Measurements from ENCODE around the gene OAS3. TPM values are rescaled to one million over a fixed set of nuclear protein-coding genes. Genes with fewer than 3 reads are reported as not detected.

Gene OAS3
- total and polyA plus RNA-seq, 2 donors (not counting 1 experiment from before 2014, with no cell fraction given): 16.5 to 24.9 TPM

DNA sequence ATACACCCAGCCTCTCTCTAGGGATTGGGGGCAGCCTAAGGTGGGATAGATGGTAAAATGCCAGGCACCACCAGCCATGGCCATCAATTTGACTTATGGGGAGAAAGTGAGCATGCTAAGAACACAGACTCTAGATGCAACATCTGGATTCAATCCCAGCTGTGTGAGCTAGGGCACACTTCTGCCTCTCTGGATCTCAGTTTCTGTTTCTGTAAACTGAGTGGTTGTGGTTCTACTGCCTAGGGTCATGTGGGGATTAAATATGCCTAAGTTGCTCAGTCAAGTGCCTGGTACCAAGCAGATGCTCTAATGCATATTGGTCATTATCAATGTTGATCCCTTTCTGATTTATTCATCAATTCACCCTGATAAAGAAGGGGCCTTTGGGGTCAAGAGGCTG, 44.1 kb upstream of the OAS3 start:
- ChIA-PET POLR2A (no interaction called here), CTCF (no interaction called here)
- no peak overlapping the region for H3K4me2 ChIP-seq (replicated peaks; ENCODE audit: low read depth, low read length, poor library complexity, severe bottlenecking)
- no peaks in the 10 kb centered on the region for H3K36me3 ChIP-seq (replicated peaks in 1 of 2; ENCODE audit: control extremely low read depth in 1 of 2, control insufficient read depth in 1 of 2, extremely low read depth in 1 of 2, insufficient read depth in 2 of 2, low read length in 1 of 2)
- H3K4me1 ChIP-seq (ENCODE audit: control insufficient read depth in 2 of 2, insufficient read depth in 2 of 2, low read length in 2 of 2): no peaks in the 10 kb centered on the region
- H2AFZ ChIP-seq (ENCODE audit: insufficient read depth, low read depth, low read length, poor library complexity, severe bottlenecking): no peak overlapping the region
- TF ChIP-seq EZH2 (IDR thresholded peaks at IDR 0.05; ENCODE audit: borderline replicate concordance, insufficient read depth, low read depth, low read length, poor library complexity, severe bottlenecking): no peak
- TF ChIP-seq CTCF (IDR thresholded peaks at IDR 0.05): no peak
- no peak overlapping the region for H3K9ac ChIP-seq (ENCODE audit: low read length)
- no peak overlapping the region for H3K4me3 Mint-ChIP-seq
- H3K79me2 ChIP-seq (ENCODE audit: control insufficient read depth, insufficient read depth, low read length): no peaks in the 10 kb centered on the region
- no peak overlapping the region for H3K27ac Mint-ChIP-seq
- H4K20me1 ChIP-seq (ENCODE audit: control insufficient read depth, insufficient read depth, low read length, poor library complexity, severe bottlenecking): no peaks in the 10 kb centered on the region
- no peaks in the 10 kb centered on the region for H3K9me3 Mint-ChIP-seq (ENCODE audit: insufficient read depth)
- DNase-seq (no peak), ATAC-seq (ENCODE audit: low read depth) (no peak)
- H3K4me3 ChIP-seq (ENCODE audit: control extremely low read depth in 1 of 5, extremely low read depth in 1 of 5, insufficient read depth in 1 of 5, low read depth in 2 of 5, low read length in 4 of 5): no peak overlapping the region
- no peaks in the 10 kb centered on the region for H3K9me3 ChIP-seq (ENCODE audit: control extremely low read depth in 1 of 3, control insufficient read depth in 2 of 3, insufficient read depth in 1 of 3, low read length in 2 of 3)
- H3K27me3 Mint-ChIP-seq: peaks cover 19% of the 10 kb centered on the region
- H3K27ac ChIP-seq (ENCODE audit: low read length in 2 of 2): no peak overlapping the region
- H3K27me3 ChIP-seq (replicated peaks in 1 of 4; ENCODE audit: control extremely low read depth in 1 of 4, control insufficient read depth in 3 of 4, insufficient read depth in 4 of 4, low read length in 3 of 4): peaks cover 0 to 6% (median 0%) of the 10 kb centered on the region in 4 experiments
- intact Hi-C loops (cut with micrococcal nuclease): no loop called here
- peaks cover 6% of the 10 kb centered on the region for H3K4me1 Mint-ChIP-seq

- ATAC-seq (ENCODE audit: low read depth): no peak
- no peak overlapping the region for H3K27ac Mint-ChIP-seq
- H3K9me3 Mint-ChIP-seq (ENCODE audit: insufficient read depth): no peaks in the 10 kb centered on the region
Observed at GRCh38 chr12:112898380-112898779, 39.9 kb upstream of the OAS3 start.

More at GRCh38 chr12:112898380-112898779, 39.9 kb upstream of the OAS3 start:
- intact Hi-C loops (cut with micrococcal nuclease): no loop called here
- Mint-ChIP-seq H3K27me3 (peaks cover 19% of the 10 kb centered on the region), H3K4me1 (peaks cover 27% of the 10 kb centered on the region), H3K4me3 (no peak overlapping the region)
- WGBS (ENCODE audit: insufficient coverage): 90% methylated on average over 6 of the region's 6 CpGs
- Histone ChIP-seq H2AFZ (ENCODE audit: insufficient read depth, low read depth, low read length, poor library complexity, severe bottlenecking) (no peak overlapping the region), H3K9me3 (ENCODE audit: control extremely low read depth in 1 of 3, control insufficient read depth in 2 of 3, insufficient read depth in 1 of 3, low read length in 2 of 3) (no peaks in the 10 kb centered on the region), H3K27ac (ENCODE audit: low read length in 2 of 2) (no peak overlapping the region), H4K20me1 (ENCODE audit: control insufficient read depth, insufficient read depth, low read length, poor library complexity, severe bottlenecking) (no peaks in the 10 kb centered on the region), H3K36me3 (replicated peaks in 1 of 2; ENCODE audit: control extremely low read depth in 1 of 2, control insufficient read depth in 1 of 2, extremely low read depth in 1 of 2, insufficient read depth in 2 of 2, low read length in 1 of 2) (no peaks in the 10 kb centered on the region), H3K4me3 (ENCODE audit: control extremely low read depth in 1 of 5, extremely low read depth in 1 of 5, insufficient read depth in 1 of 5, low read depth in 2 of 5, low read length in 4 of 5) (no peak overlapping the region), H3K4me2 (replicated peaks; ENCODE audit: low read depth, low read length, poor library complexity, severe bottlenecking) (no peak overlapping the region), H3K79me2 (ENCODE audit: control insufficient read depth, insufficient read depth, low read length) (no peaks in the 10 kb centered on the region), H3K27me3 (replicated peaks in 1 of 4; ENCODE audit: control extremely low read depth in 1 of 4, control insufficient read depth in 3 of 4, insufficient read depth in 4 of 4, low read length in 3 of 4) (peaks cover 0 to 3% (median 0%) of the 10 kb centered on the region in 4 experiments), H3K4me1 (ENCODE audit: control insufficient read depth in 2 of 2, insufficient read depth in 2 of 2, low read length in 2 of 2) (peaks cover 8 to 21% of the 10 kb centered on the region in 2 donors), H3K9ac (ENCODE audit: low read length) (no peak overlapping the region)
- no peak for TF ChIP-seq EZH2 (IDR thresholded peaks at IDR 0.05; ENCODE audit: borderline replicate concordance, insufficient read depth, low read depth, low read length, poor library complexity, severe bottlenecking)
- no peak for TF ChIP-seq CTCF (IDR thresholded peaks at IDR 0.05)
- DNase-seq: no peak
- CTCF ChIA-PET: interaction anchor here (0.8 to 7.1 kb wide), 4 partner anchors 10 to 133 kb away, joined by 3 to 111 read pairs (median 4); partner anchors contain the start of gene OAS2
- POLR2A ChIA-PET: no interaction called here
